Calu3 (cell line): ENCODE results near the gene MAGI1. TPM values are rescaled to one million over a fixed set of nuclear protein-coding genes. Genes with fewer than 3 reads are reported as not detected.

Source experiments
- BruUV-seq: library from RNA; stranded (reverse); fragments of 400-500 nt; replicated peaks from 2 replicates; lab custom pipeline; 2021; lab: Mats Ljungman, UMichigan
- CTCF ChIA-PET: fragments of 300-600 bp; sonication (Branson Sonifier 250); formaldehyde crosslinking; loops from one replicate; lab custom pipeline; 2022; ENCODE audit warnings: antibody characterized with exemption; lab: Charles Lee
- DNase-seq: peaks from one replicate; pipeline ENCODE4 v3.0.0; 2022
- H3K27ac Mint-ChIP-seq: one replicate; pipeline ENCODE4 v1.8.0; 2022; ENCODE audit warnings: mixed read lengths; ENCODE audit not compliant: unreplicated experiment
- H3K27me3 Mint-ChIP-seq: one replicate; pipeline ENCODE4 v1.8.0; 2022; ENCODE audit warnings: mixed read lengths; ENCODE audit not compliant: unreplicated experiment
- H3K36me3 Mint-ChIP-seq: one replicate; pipeline ENCODE4 v1.8.0; 2022; ENCODE audit warnings: mild to moderate bottlenecking, moderate library complexity, mixed read lengths; ENCODE audit not compliant: insufficient read depth, unreplicated experiment
- H3K4me1 Mint-ChIP-seq: one replicate; pipeline ENCODE4 v1.8.0; 2022; ENCODE audit warnings: mild to moderate bottlenecking, low read depth, mixed read lengths; ENCODE audit not compliant: unreplicated experiment
- H3K4me3 Mint-ChIP-seq: one replicate; pipeline ENCODE4 v1.8.0; 2022; ENCODE audit warnings: mild to moderate bottlenecking, low read depth, moderate library complexity, mixed read lengths; ENCODE audit not compliant: unreplicated experiment
- H3K9me3 Mint-ChIP-seq: one replicate; pipeline ENCODE4 v1.8.0; 2022; ENCODE audit warnings: low read depth, mixed read lengths; ENCODE audit not compliant: unreplicated experiment
- CTCF ChIP-seq: fragments of 200-600 bp; IDR thresholded peaks from one replicate; pipeline ENCODE4 v1.8.0; 2022; ENCODE audit warnings: antibody characterized with exemption; ENCODE audit not compliant: unreplicated experiment
- intact Hi-C: fragments of 100-400 bp; cut with micrococcal nuclease; formaldehyde crosslinking; loops from one replicate; pipeline ENCODE4 v1.10.0; 2022; ENCODE audit not compliant: unreplicated experiment
- total RNA-seq: library from RNA; stranded (reverse); gene quantifications from 2 replicates; pipeline ENCODE4 v1.2.3, GENCODE V29; 2022

Gene MAGI1
- total RNA-seq, 1 experiment from 2014 or later, result 76.4 TPM

GRCh38 chr3:65379223-65379622 is 659.5 kb downstream of the MAGI1 start:
- no peaks in the 10 kb centered on the region for H3K9me3 Mint-ChIP-seq
- no peak for DNase-seq
- CTCF ChIA-PET, result no interaction called here
- no peaks in the 10 kb centered on the region for H3K4me1 Mint-ChIP-seq
- H3K27me3 Mint-ChIP-seq, result no peaks in the 10 kb centered on the region
- intact Hi-C loops, result no loop called here
- peaks cover 17% of the 10 kb centered on the region for H3K36me3 Mint-ChIP-seq
- BruUV-seq, result no TSS peak
- no peak for TF ChIP-seq CTCF
- no peak overlapping the region for H3K27ac Mint-ChIP-seq
- H3K4me3 Mint-ChIP-seq, result no peak overlapping the region

GRCh38 chr3:65377637-65378036 is 661.1 kb downstream of the MAGI1 start:
- CTCF ChIA-PET, result no interaction called here
- no peak for TF ChIP-seq CTCF
- Mint-ChIP-seq H3K9me3 (no peaks in the 10 kb centered on the region), H3K4me3 (no peak overlapping the region), H3K27ac (no peak overlapping the region), H3K4me1 (no peaks in the 10 kb centered on the region), H3K27me3 (no peaks in the 10 kb centered on the region), H3K36me3 (peaks cover 8% of the 10 kb centered on the region)
- no TSS peak for BruUV-seq
- intact Hi-C loops, result no loop called here
- DNase-seq, result no peak

GRCh38 chr3:65376426-65376825 is 662.3 kb downstream of the MAGI1 start:
- Mint-ChIP-seq H3K4me1 (no peaks in the 10 kb centered on the region), H3K9me3 (no peaks in the 10 kb centered on the region), H3K4me3 (no peak overlapping the region), H3K27me3 (no peaks in the 10 kb centered on the region), H3K27ac (no peak overlapping the region), H3K36me3 (peaks cover 8% of the 10 kb centered on the region)
- BruUV-seq, result no TSS peak
- TF ChIP-seq CTCF, result no peak
- no peak for DNase-seq
- intact Hi-C loops, result no loop called here
- CTCF ChIA-PET, result no interaction called here

- H3K27ac Mint-ChIP-seq, result no peak overlapping the region
- H3K36me3 Mint-ChIP-seq, result no peaks in the 10 kb centered on the region
- DNase-seq, result no peak
- H3K4me3 Mint-ChIP-seq, result no peak overlapping the region
- H3K9me3 Mint-ChIP-seq, result no peaks in the 10 kb centered on the region
- H3K4me1 Mint-ChIP-seq, result no peaks in the 10 kb centered on the region
- CTCF ChIA-PET, result no interaction called here
- no peaks in the 10 kb centered on the region for H3K27me3 Mint-ChIP-seq
- intact Hi-C loops, result no loop called here
- BruUV-seq, result no TSS peak
- TF ChIP-seq CTCF, result no peak
Measured at GRCh38 chr3:65371053-65371452, 667.7 kb downstream of the MAGI1 start.
